Activated CD4-positive, alpha-beta memory T cell treated with anti-CD3 and anti-CD28 coated beads, Interleukin-2, amount 10 ng/mL, durations not matched to agents 7 days and 5 days (primary cell): ENCODE measurements around the gene NTRK3. TPM values are rescaled to one million over a fixed set of nuclear protein-coding genes. Genes with fewer than 3 reads are reported as not detected.

Source experiments
- CTCF ChIA-PET: fragments of 350-600 bp; sonication (Branson Sonifier 250); formaldehyde crosslinking; loops from one replicate; lab custom pipeline; 2021; ENCODE audit warnings: antibody characterized with exemption, inconsistent platforms; lab: Charles Lee
- POLR2A ChIA-PET: fragments of 350-600 bp; sonication (Branson Sonifier 250); formaldehyde crosslinking; loops from one replicate; lab custom pipeline; 2021; ENCODE audit warnings: antibody characterized with exemption; lab: Charles Lee
- DNase-seq: peaks from one replicate; pipeline ENCODE4 v3.0.0-alpha.2; 2020
- H3K27ac Mint-ChIP-seq: one replicate; pipeline ENCODE4 v1.8.0; 2021; ENCODE audit warnings: mild to moderate bottlenecking, mixed read lengths
- H3K27me3 Mint-ChIP-seq: one replicate; pipeline ENCODE4 v1.8.0; 2021; ENCODE audit warnings: mixed read lengths
- H3K36me3 Mint-ChIP-seq: one replicate; pipeline ENCODE4 v1.8.0; 2021; ENCODE audit warnings: low read depth, mixed read lengths
- H3K4me1 Mint-ChIP-seq: one replicate; pipeline ENCODE4 v1.8.0; 2021; ENCODE audit warnings: mixed read lengths
- H3K4me3 Mint-ChIP-seq: one replicate; pipeline ENCODE4 v1.8.0; 2021; ENCODE audit warnings: mild to moderate bottlenecking, mixed read lengths
- H3K9me3 Mint-ChIP-seq: one replicate; pipeline ENCODE4 v1.8.0; 2021; ENCODE audit warnings: mixed read lengths
- total RNA-seq, 2 experiments: library from RNA; stranded (reverse); gene quantifications; one replicate each; pipeline ENCODE4 v1.2.3, GENCODE V29; 2021

The NTRK3 gene
- not detected for total RNA-seq

GRCh38 chr15:88256279-88257230 is at the start of gene NTRK3:
TSS of gene NTRK3 (minus strand) at chr15:88256739. CDS start at chr15:88256153, 586 bp downstream.
- H3K4me3 Mint-ChIP-seq, result peak within 1 kb of the TSS; percentile 64
- DNase-seq, result no peak
- H3K27me3 Mint-ChIP-seq, result peaks cover 64% of the 10 kb centered on the region
- no peaks in the 10 kb centered on the region for H3K36me3 Mint-ChIP-seq
- H3K9me3 Mint-ChIP-seq, result no peaks in the 10 kb centered on the region
- no peak within 1 kb of the TSS for H3K27ac Mint-ChIP-seq
- ChIA-PET POLR2A (no interaction called here), CTCF (no interaction called here)
- peaks cover 17% of the 10 kb centered on the region for H3K4me1 Mint-ChIP-seq

- no peak for DNase-seq
- no peaks in the 10 kb centered on the region for H3K36me3 Mint-ChIP-seq
- H3K4me1 Mint-ChIP-seq, result no peaks in the 10 kb centered on the region
- no peak overlapping the region for H3K27ac Mint-ChIP-seq
- H3K9me3 Mint-ChIP-seq, result no peaks in the 10 kb centered on the region
- CTCF ChIA-PET, result interaction anchor here (1.3 kb wide), 1 partner anchor 55 kb away, joined by 3 read pairs; no protein-coding TSS in a partner anchor
- H3K4me3 Mint-ChIP-seq, result no peak overlapping the region
- no peaks in the 10 kb centered on the region for H3K27me3 Mint-ChIP-seq
- POLR2A ChIA-PET, result interaction anchor here (0.7 kb wide), 1 partner anchor 21 kb away, joined by 3 read pairs; no protein-coding TSS in a partner anchor
Measured at GRCh38 chr15:88303395-88303794, 46.9 kb upstream of the NTRK3 start.

- no peak overlapping the region for H3K27ac Mint-ChIP-seq
- no peak overlapping the region for H3K4me3 Mint-ChIP-seq
- ChIA-PET CTCF (no interaction called here), POLR2A (no interaction called here)
- no peaks in the 10 kb centered on the region for H3K9me3 Mint-ChIP-seq
- H3K36me3 Mint-ChIP-seq, result no peaks in the 10 kb centered on the region
- no peaks in the 10 kb centered on the region for H3K4me1 Mint-ChIP-seq
- DNase-seq, result no peak
- H3K27me3 Mint-ChIP-seq, result no peaks in the 10 kb centered on the region
Measured at GRCh38 chr15:88302373-88302772, 45.8 kb upstream of the NTRK3 start.

GRCh38 chr15:88301311-88301710 is 44.8 kb upstream of the NTRK3 start:
- POLR2A ChIA-PET, result no interaction called here
- Mint-ChIP-seq H3K27me3 (peaks cover 1% of the 10 kb centered on the region), H3K27ac (no peak overlapping the region), H3K36me3 (no peaks in the 10 kb centered on the region), H3K4me3 (no peak overlapping the region), H3K9me3 (no peaks in the 10 kb centered on the region), H3K4me1 (no peaks in the 10 kb centered on the region)
- CTCF ChIA-PET, result no interaction called here
- DNase-seq, result no peak

GRCh38 chr15:88300861-88301260 is 44.3 kb upstream of the NTRK3 start:
- POLR2A ChIA-PET, result no interaction called here
- Mint-ChIP-seq H3K27me3 (peaks cover 3% of the 10 kb centered on the region), H3K9me3 (no peaks in the 10 kb centered on the region), H3K27ac (no peak overlapping the region), H3K4me3 (no peak overlapping the region), H3K4me1 (no peaks in the 10 kb centered on the region), H3K36me3 (no peaks in the 10 kb centered on the region)
- no peak for DNase-seq
- CTCF ChIA-PET, result no interaction called here

GRCh38 chr15:88300089-88300488 is 43.5 kb upstream of the NTRK3 start:
- no peaks in the 10 kb centered on the region for H3K9me3 Mint-ChIP-seq
- DNase-seq, result no peak
- ChIA-PET CTCF (no interaction called here), POLR2A (no interaction called here)
- no peaks in the 10 kb centered on the region for H3K4me1 Mint-ChIP-seq
- H3K4me3 Mint-ChIP-seq, result no peak overlapping the region
- no peak overlapping the region for H3K27ac Mint-ChIP-seq
- H3K27me3 Mint-ChIP-seq, result peaks cover 3% of the 10 kb centered on the region
- H3K36me3 Mint-ChIP-seq, result no peaks in the 10 kb centered on the region

GRCh38 chr15:88299497-88299896 is 43.0 kb upstream of the NTRK3 start:
- ChIA-PET POLR2A (no interaction called here), CTCF (no interaction called here)
- H3K4me1 Mint-ChIP-seq, result no peaks in the 10 kb centered on the region
- H3K4me3 Mint-ChIP-seq, result no peak overlapping the region
- H3K27me3 Mint-ChIP-seq, result peaks cover 3% of the 10 kb centered on the region
- H3K36me3 Mint-ChIP-seq, result no peaks in the 10 kb centered on the region
- no peaks in the 10 kb centered on the region for H3K9me3 Mint-ChIP-seq
- no peak for DNase-seq
- H3K27ac Mint-ChIP-seq, result no peak overlapping the region

GRCh38 chr15:88288661-88289060 is 32.1 kb upstream of the NTRK3 start:
- ChIA-PET CTCF (no interaction called here), POLR2A (no interaction called here)
- H3K4me1 Mint-ChIP-seq, result peaks cover 4% of the 10 kb centered on the region
- DNase-seq, result no peak
- H3K27ac Mint-ChIP-seq, result no peak overlapping the region
- H3K27me3 Mint-ChIP-seq, result peaks cover 21% of the 10 kb centered on the region
- H3K4me3 Mint-ChIP-seq, result no peak overlapping the region
- H3K9me3 Mint-ChIP-seq, result no peaks in the 10 kb centered on the region
- H3K36me3 Mint-ChIP-seq, result no peaks in the 10 kb centered on the region

GRCh38 chr15:88288206-88288605 is 31.7 kb upstream of the NTRK3 start:
- no peaks in the 10 kb centered on the region for H3K36me3 Mint-ChIP-seq
- no peaks in the 10 kb centered on the region for H3K9me3 Mint-ChIP-seq
- ChIA-PET CTCF (no interaction called here), POLR2A (no interaction called here)
- no peak overlapping the region for H3K27ac Mint-ChIP-seq
- no peak overlapping the region for H3K4me3 Mint-ChIP-seq
- H3K27me3 Mint-ChIP-seq, result peaks cover 25% of the 10 kb centered on the region
- DNase-seq, result no peak
- peaks cover 4% of the 10 kb centered on the region for H3K4me1 Mint-ChIP-seq

- ChIA-PET CTCF (interaction anchor here (1.8 kb wide), 1 partner anchor 10 kb away, joined by 8 read pairs; no protein-coding TSS in a partner anchor), POLR2A (no interaction called here)
- H3K9me3 Mint-ChIP-seq, result no peaks in the 10 kb centered on the region
- no peak overlapping the region for H3K27ac Mint-ChIP-seq
- no peak overlapping the region for H3K4me3 Mint-ChIP-seq
- no peaks in the 10 kb centered on the region for H3K4me1 Mint-ChIP-seq
- no peaks in the 10 kb centered on the region for H3K36me3 Mint-ChIP-seq
- DNase-seq, result no peak
- peaks cover 34% of the 10 kb centered on the region for H3K27me3 Mint-ChIP-seq
Measured at GRCh38 chr15:88284318-88284998, 27.9 kb upstream of the NTRK3 start.

- H3K27ac Mint-ChIP-seq, result no peak overlapping the region
- no peaks in the 10 kb centered on the region for H3K4me1 Mint-ChIP-seq
- H3K36me3 Mint-ChIP-seq, result no peaks in the 10 kb centered on the region
- no peak overlapping the region for H3K4me3 Mint-ChIP-seq
- DNase-seq, result no peak
- ChIA-PET POLR2A (no interaction called here), CTCF (no interaction called here)
- no peaks in the 10 kb centered on the region for H3K9me3 Mint-ChIP-seq
- peaks cover 45% of the 10 kb centered on the region for H3K27me3 Mint-ChIP-seq
Measured at GRCh38 chr15:88282614-88283013, 26.1 kb upstream of the NTRK3 start.

- H3K4me1 Mint-ChIP-seq, result no peaks in the 10 kb centered on the region
- no peak overlapping the region for H3K27ac Mint-ChIP-seq
- peaks cover 21% of the 10 kb centered on the region for H3K27me3 Mint-ChIP-seq
- H3K4me3 Mint-ChIP-seq, result no peak overlapping the region
- no peaks in the 10 kb centered on the region for H3K9me3 Mint-ChIP-seq
- H3K36me3 Mint-ChIP-seq, result no peaks in the 10 kb centered on the region
- ChIA-PET POLR2A (no interaction called here), CTCF (interaction anchor here (6.6 kb wide), 1 partner anchor 31 kb away, joined by 30 read pairs; no protein-coding TSS in a partner anchor)
- no peak for DNase-seq
Measured at GRCh38 chr15:88276821-88277410, 20.4 kb upstream of the NTRK3 start.

- Mint-ChIP-seq H3K4me1 (no peaks in the 10 kb centered on the region), H3K4me3 (no peak overlapping the region), H3K27ac (no peak overlapping the region), H3K9me3 (no peaks in the 10 kb centered on the region), H3K36me3 (no peaks in the 10 kb centered on the region), H3K27me3 (peaks cover 27% of the 10 kb centered on the region)
- POLR2A ChIA-PET, result no interaction called here
- CTCF ChIA-PET, result interaction anchor here (1.2 to 6.6 kb wide), 3 partner anchors 9 to 30 kb away, joined by 3 to 30 read pairs (median 8); no protein-coding TSS in a partner anchor
- DNase-seq, result no peak
Measured at GRCh38 chr15:88275804-88276203, 19.3 kb upstream of the NTRK3 start.
